HEK293T (cell line): Measurements from ENCODE around the gene NUDT4.

Experiments used
- ARNT ChIP-seq: fragments of 450-650 bp; IDR thresholded peaks from 2 replicates; pipeline ENCODE4 v1.6.1; 2017; ENCODE audit warnings: mild to moderate bottlenecking
- BHLHE40 ChIP-seq: fragments of 450-650 bp; IDR thresholded peaks from 2 replicates; pipeline ENCODE4 v1.6.1; 2016; ENCODE audit warnings: mild to moderate bottlenecking, moderate library complexity, borderline replicate concordance
- ELF4 ChIP-seq: fragments of 450-650 bp; IDR thresholded peaks from 2 replicates; pipeline ENCODE4 v1.6.1; 2017; ENCODE audit warnings: antibody characterized with exemption
- FOXK2 ChIP-seq: fragments of 450-650 bp; IDR thresholded peaks from 2 replicates; pipeline ENCODE4 v1.6.1; 2016; ENCODE audit warnings: mild to moderate bottlenecking
- FOXM1 ChIP-seq: fragments of 450-650 bp; IDR thresholded peaks from 2 replicates; pipeline ENCODE4 v1.6.1; 2017; ENCODE audit warnings: mild to moderate bottlenecking, borderline replicate concordance
- HDGF ChIP-seq: fragments of 450-650 bp; IDR thresholded peaks from 2 replicates; pipeline ENCODE4 v1.6.1; 2017; ENCODE audit warnings: antibody characterized with exemption, borderline replicate concordance
- L3MBTL2 ChIP-seq: fragments of 450-650 bp; conservative IDR thresholded peaks from 2 replicates; pipeline ENCODE4 v1.6.1; 2016; ENCODE audit warnings: mild to moderate bottlenecking
- NFRKB ChIP-seq: fragments of 450-650 bp; IDR thresholded peaks from 2 replicates; pipeline ENCODE4 v1.6.1; 2016; ENCODE audit warnings: mild to moderate bottlenecking, moderate library complexity
- SP1 ChIP-seq: fragments of 450-650 bp; IDR thresholded peaks from 2 replicates; pipeline ENCODE4 v1.6.1; 2017
- SUZ12 ChIP-seq: fragments of 450-650 bp; IDR thresholded peaks from 2 replicates; pipeline ENCODE4 v1.6.1; 2016; ENCODE audit warnings: mild to moderate bottlenecking
- TARDBP ChIP-seq: fragments of 450-650 bp; IDR thresholded peaks from 2 replicates; pipeline ENCODE4 v1.6.1; 2016
- TF ChIP-seq, protein P1 (sequence below): fragments of 450-650 bp; IDR thresholded peaks from 2 replicates; pipeline ENCODE4 v1.6.1; 2016

DNA sequence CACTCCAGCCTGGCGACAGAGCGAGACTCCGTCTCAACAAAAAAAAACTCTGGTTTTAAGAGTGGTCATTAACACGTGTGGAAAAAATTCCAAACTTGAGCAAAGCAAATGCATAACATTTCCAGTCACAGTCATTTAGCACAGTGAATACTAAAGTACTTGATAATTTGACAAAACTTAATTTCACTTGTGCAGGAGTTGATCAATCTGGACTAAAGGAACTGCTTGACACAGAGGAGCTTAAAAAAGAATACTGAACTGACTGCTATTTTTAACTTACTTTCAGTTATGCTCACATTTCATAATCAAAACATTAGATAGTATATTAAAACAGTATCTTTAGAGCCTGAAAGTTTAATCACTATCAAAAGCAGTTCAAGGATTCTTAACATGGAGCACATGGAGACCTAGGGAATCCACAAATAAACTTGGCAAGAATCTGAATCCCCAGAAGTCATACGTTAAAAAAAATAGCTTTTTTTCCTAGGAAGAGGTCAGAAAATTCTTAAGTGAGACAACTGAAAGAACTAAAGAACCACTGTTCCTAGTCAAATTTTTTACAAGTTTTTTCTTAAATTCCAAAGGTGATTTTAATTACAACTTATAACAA lies 56.6 kb downstream of the NUDT4 start:
- no peak for TF ChIP-seq BHLHE40
- TF ChIP-seq HDGF: no peak
- no peak for TF ChIP-seq NFRKB
- TF ChIP-seq TARDBP: no peak
- TF ChIP-seq SP1: no peak
- no peak for TF ChIP-seq ARNT
- TF ChIP-seq FOXK2: no peak
- no peak for TF ChIP-seq L3MBTL2
- TF ChIP-seq FOXM1: no peak
- TF ChIP-seq, protein P1, sequence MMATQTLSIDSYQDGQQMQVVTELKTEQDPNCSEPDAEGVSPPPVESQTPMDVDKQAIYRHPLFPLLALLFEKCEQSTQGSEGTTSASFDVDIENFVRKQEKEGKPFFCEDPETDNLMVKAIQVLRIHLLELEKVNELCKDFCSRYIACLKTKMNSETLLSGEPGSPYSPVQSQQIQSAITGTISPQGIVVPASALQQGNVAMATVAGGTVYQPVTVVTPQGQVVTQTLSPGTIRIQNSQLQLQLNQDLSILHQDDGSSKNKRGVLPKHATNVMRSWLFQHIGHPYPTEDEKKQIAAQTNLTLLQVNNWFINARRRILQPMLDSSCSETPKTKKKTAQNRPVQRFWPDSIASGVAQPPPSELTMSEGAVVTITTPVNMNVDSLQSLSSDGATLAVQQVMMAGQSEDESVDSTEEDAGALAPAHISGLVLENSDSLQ: no peak
- no peak for TF ChIP-seq ELF4
- TF ChIP-seq SUZ12: no peak
